IMR-90 (cell line): ENCODE data around the gene MAMDC4. TPM values are rescaled to one million over a fixed set of nuclear protein-coding genes. Genes with fewer than 3 reads are reported as not detected.
"Not testable (repeated sequence)": the region's sequence is repeated elsewhere in the genome, so short reads cannot be mapped to it uniquely, and the experiment has no call there.

ENCODE experiments used
- ATAC-seq: fragments of 200-7000 bp; cut with Tn5 transposase; 2 replicates; pipeline ENCODE4 v1.9.1; 2020; ENCODE audit warnings: low read depth, mild to moderate bottlenecking, moderate library complexity
- BruUV-seq: library from RNA; stranded (reverse); fragments of 400-500 nt; replicated peaks from 2 replicates; lab custom pipeline; 2021; lab: Mats Ljungman, UMichigan
- CTCF ChIA-PET: fragments of 300-600 bp; formaldehyde crosslinking; extraction: SDS; loops from one replicate; lab custom pipeline; 2021; ENCODE audit warnings: antibody characterized with exemption; lab: Yijun Ruan, JAX
- POLR2A ChIA-PET: fragments of 300-600 bp; sonication (Branson Sonifier 250); formaldehyde crosslinking; loops from one replicate; lab custom pipeline; 2022; ENCODE audit warnings: antibody characterized with exemption; ENCODE audit not compliant: unreplicated experiment; lab: Charles Lee
- DNase-seq: peaks from one replicate; pipeline ENCODE4 v3.0.0; 2013
- H2AFZ ChIP-seq: replicated peaks from 2 replicates; pipeline ENCODE3; 2013; ENCODE audit warnings: low read length, mild to moderate bottlenecking; ENCODE audit not compliant: poor library complexity
- H2AK5ac ChIP-seq: 2 replicates; pipeline ENCODE4 v1.6.1; 2013; ENCODE audit warnings: low read depth, low read length, inconsistent platforms
- H2AK9ac ChIP-seq: replicated peaks from 2 replicates; pipeline ENCODE3; 2013; ENCODE audit warnings: mild to moderate bottlenecking, low read depth, low read length, moderate library complexity; ENCODE audit not compliant: poor library complexity
- H2BK120ac ChIP-seq: 2 replicates; pipeline ENCODE4 v1.6.1; 2013; ENCODE audit warnings: low read depth, low read length, inconsistent platforms
- H2BK15ac ChIP-seq: 3 replicates; pipeline ENCODE4 v1.6.1; 2013; ENCODE audit warnings: low read depth, low read length, inconsistent platforms
- H2BK20ac ChIP-seq: 2 replicates; pipeline ENCODE4 v1.6.1; 2013; ENCODE audit warnings: low read depth, mild to moderate bottlenecking, inconsistent platforms, low read length, moderate library complexity
- H2BK5ac ChIP-seq: 2 replicates; pipeline ENCODE4 v1.6.1; 2013; ENCODE audit warnings: mild to moderate bottlenecking, low read depth, low read length, inconsistent platforms; ENCODE audit not compliant: poor library complexity, severe bottlenecking
- H3K14ac ChIP-seq: replicated peaks from 2 replicates; pipeline ENCODE4 v1.6.1; 2013; ENCODE audit warnings: low read depth, low read length, inconsistent platforms
- H3K18ac ChIP-seq: 2 replicates; pipeline ENCODE4 v1.6.1; 2013; ENCODE audit warnings: low read depth, low read length, control low read depth
- H3K23ac ChIP-seq: 2 replicates; pipeline ENCODE4 v1.6.1; 2013; ENCODE audit warnings: low read depth, low read length, inconsistent platforms
- H3K27ac ChIP-seq: 2 replicates; pipeline ENCODE4 v1.5.1; 2013; ENCODE audit warnings: mild to moderate bottlenecking, control low read depth, low read length; ENCODE audit not compliant: insufficient read depth
- H3K27me3 ChIP-seq: 2 replicates; pipeline ENCODE4 v1.6.1; 2013; ENCODE audit warnings: low read length; ENCODE audit not compliant: control insufficient read depth, insufficient read depth
- H3K36me3 ChIP-seq: 2 replicates; pipeline ENCODE4 v1.6.1; 2013; ENCODE audit warnings: low read length, mixed read lengths; ENCODE audit not compliant: control insufficient read depth, insufficient read depth
- H3K4ac ChIP-seq: 2 replicates; pipeline ENCODE4 v1.6.1; 2013; ENCODE audit warnings: low read depth, low read length, inconsistent platforms
- H3K4me1 ChIP-seq: 2 replicates; pipeline ENCODE4 v1.6.1; 2013; ENCODE audit warnings: low read length, mixed read lengths; ENCODE audit not compliant: control insufficient read depth, insufficient read depth
- H3K4me2 ChIP-seq: 2 replicates; pipeline ENCODE4 v1.6.1; 2013; ENCODE audit warnings: low read depth, mild to moderate bottlenecking, control low read depth, low read length, moderate library complexity
- H3K4me3 ChIP-seq: 2 replicates; pipeline ENCODE4 v1.5.1; 2013; ENCODE audit warnings: low read depth, mild to moderate bottlenecking, control low read depth, low read length, moderate library complexity; ENCODE audit not compliant: insufficient read depth
- H3K56ac ChIP-seq: 2 replicates; pipeline ENCODE4 v1.6.1; 2013; ENCODE audit warnings: low read length, inconsistent platforms; ENCODE audit not compliant: insufficient read depth; ENCODE audit errors: extremely low read depth
- H3K79me1 ChIP-seq, 2 experiments: 2 replicates each; pipeline ENCODE4 v1.6.1; 2013; ENCODE audit warnings: low read length in 2 of 2, inconsistent platforms in 1 of 2, low read depth in 1 of 2
- H3K9ac ChIP-seq: 2 replicates; pipeline ENCODE4 v1.6.1; 2013; ENCODE audit warnings: low read depth, low read length, control low read depth
- H3K9me1 ChIP-seq: 2 replicates; pipeline ENCODE4 v1.6.1; 2013; ENCODE audit warnings: low read length, inconsistent platforms; ENCODE audit not compliant: insufficient read depth
- H3K9me3 ChIP-seq: 2 replicates; pipeline ENCODE4 v1.6.1; 2013; ENCODE audit warnings: low read length; ENCODE audit not compliant: control insufficient read depth, insufficient read depth
- H4K20me1 ChIP-seq: 2 replicates; pipeline ENCODE4 v1.6.1; 2013; ENCODE audit warnings: low read length, inconsistent platforms; ENCODE audit not compliant: insufficient read depth
- H4K5ac ChIP-seq: 2 replicates; pipeline ENCODE4 v1.6.1; 2013; ENCODE audit warnings: mild to moderate bottlenecking, low read depth, low read length, control low read depth
- H4K8ac ChIP-seq, 2 experiments: 2 replicates each; pipeline ENCODE4 v1.6.1; 2013; ENCODE audit warnings: low read depth in 2 of 2, low read length in 2 of 2, control low read depth in 1 of 2, inconsistent platforms in 1 of 2
- H4K91ac ChIP-seq: 2 replicates; pipeline ENCODE4 v1.6.1; 2013; ENCODE audit warnings: low read depth, low read length, inconsistent platforms; ENCODE audit not compliant: insufficient read depth
- WGBS, 2 experiments: methylation state at CpG; one replicate each; pipeline versions ENCODE4 v1.1.5 to v1.1.7; 2013; ENCODE audit warnings: missing lambda C conversion rate in 2 of 2; ENCODE audit not compliant: insufficient read length in 1 of 2; ENCODE audit errors: extremely low coverage in 2 of 2; 5-methylcytosine and 5-hydroxymethylcytosine counted together
- dilution Hi-C: fragments of 300-500 bp; cut with HindIII; formaldehyde crosslinking; loops from one replicate; pipeline ENCODE4 v1.14.3; 2018; ENCODE audit warnings: low sequenced_read_pairs; ENCODE audit not compliant: unreplicated experiment
- in situ Hi-C: fragments of 300-500 bp; cut with MboI; formaldehyde crosslinking; loops from 3 replicates; pipeline ENCODE4 v1.14.3; 2019; ENCODE audit warnings: low sequenced_read_pairs, inconsistent platforms, mixed read lengths
- intact Hi-C: fragments of 100-400 bp; cut with micrococcal nuclease; formaldehyde crosslinking; loops from 2 replicates; pipeline ENCODE4 v1.10.0; 2022
- polyA plus RNA-seq, 3 experiments: library from polyadenylated mRNA; depleted of rRNA; stranded (reverse); fragments of >200 nt; gene quantifications; 2 replicates each; pipeline ENCODE4 v1.2.3, GENCODE V29; 2012; ENCODE audit warnings: low replicate concordance in 1 of 3
- total RNA-seq: library from RNA; depleted of rRNA; stranded (reverse); fragments of >200 nt; gene quantifications from 2 replicates; pipeline ENCODE4 v1.2.3, GENCODE V29; 2012

Gene MAMDC4
- total and polyA plus RNA-seq, 2 of the 4 experiments (the other 2 are of a cell fraction): 0.18 to 3.5 TPM

DNA sequence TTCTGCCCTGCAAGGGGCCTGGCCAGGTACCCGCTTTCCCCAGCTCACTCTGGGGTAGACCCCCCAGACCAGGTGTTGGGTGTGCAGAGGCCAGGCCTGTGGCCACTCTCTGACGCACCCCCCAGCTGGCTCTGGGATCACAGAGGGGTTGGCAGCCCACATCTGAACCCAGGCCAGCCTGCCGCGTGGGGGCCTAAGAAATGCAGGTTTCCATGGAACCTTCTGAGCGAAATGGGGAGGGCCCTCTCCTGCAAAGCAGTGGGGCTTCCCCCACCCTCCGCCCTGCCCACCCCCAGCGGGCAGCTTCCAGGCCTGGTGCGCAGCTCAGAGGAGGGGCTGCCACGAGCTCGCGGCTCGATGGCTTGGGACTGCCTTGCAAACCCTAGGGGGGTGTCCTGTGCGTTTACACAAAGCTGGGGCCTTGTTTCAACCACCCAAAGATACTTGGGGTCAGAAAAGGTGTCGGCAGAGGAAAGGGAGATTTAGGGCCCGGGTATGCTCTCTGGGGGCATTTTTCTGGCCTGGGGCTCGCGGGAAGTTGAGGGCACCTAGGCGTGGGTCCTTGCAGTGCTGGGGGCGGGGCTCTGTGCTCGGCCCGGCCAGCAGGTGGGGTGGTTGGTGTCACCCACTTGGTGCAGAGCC lies 8.9 kb upstream of the MAMDC4 start:
- H3K27ac ChIP-seq, H2BK5ac ChIP-seq, H4K5ac ChIP-seq, H2AFZ ChIP-seq, H2BK15ac ChIP-seq, H2BK120ac ChIP-seq, H3K56ac ChIP-seq, H3K9me3 ChIP-seq, H3K14ac ChIP-seq, in situ Hi-C loops, BruUV-seq, H3K9me1 ChIP-seq, H3K4ac ChIP-seq, H2AK5ac ChIP-seq, H3K4me2 ChIP-seq, H3K9ac ChIP-seq, POLR2A ChIA-PET, DNase-seq, H2AK9ac ChIP-seq, ATAC-seq, H2BK20ac ChIP-seq, H3K23ac ChIP-seq, dilution Hi-C loops, H4K8ac ChIP-seq, H4K91ac ChIP-seq, H3K4me3 ChIP-seq, H3K18ac ChIP-seq: not testable (repeated sequence)
- Histone ChIP-seq H3K36me3 (peaks cover 11% of the 10 kb centered on the region), H3K4me1 (peaks cover 11% of the 10 kb centered on the region), H3K27me3 (peaks cover 22% of the 10 kb centered on the region), H3K79me1 (peaks cover 0 to 11% of the 10 kb centered on the region in 2 experiments; a peak in 1 of 4 replicates), H4K20me1 (peaks cover 25% of the 10 kb centered on the region)
- intact Hi-C loops: loop anchor here (1.0 kb wide), 1 partner anchor 192 kb away; no protein-coding TSS in a partner anchor
- WGBS, 2 experiments: 60% methylated on average over 1 of the region's 21 CpGs; no CpG with 5 or more reads in 1 of the 2 experiments
- CTCF ChIA-PET: interaction anchor here (1.0 to 1.5 kb wide), 3 partner anchors 16 to 191 kb away, joined by 3 to 5 read pairs (median 4); no protein-coding TSS in a partner anchor
